Subcutaneous preadipocyte (primary cell): ENCODE results near the gene OTOP3. TPM values are rescaled to one million over a fixed set of nuclear protein-coding genes. Genes with fewer than 3 reads are reported as not detected.

Source experiments
- total RNA-seq: library from RNA; depleted of rRNA; stranded (reverse); fragments of >200 nt; gene quantifications from 2 replicates; pipeline ENCODE4 v1.2.3, GENCODE V29; 2012

The OTOP3 gene, protein sequence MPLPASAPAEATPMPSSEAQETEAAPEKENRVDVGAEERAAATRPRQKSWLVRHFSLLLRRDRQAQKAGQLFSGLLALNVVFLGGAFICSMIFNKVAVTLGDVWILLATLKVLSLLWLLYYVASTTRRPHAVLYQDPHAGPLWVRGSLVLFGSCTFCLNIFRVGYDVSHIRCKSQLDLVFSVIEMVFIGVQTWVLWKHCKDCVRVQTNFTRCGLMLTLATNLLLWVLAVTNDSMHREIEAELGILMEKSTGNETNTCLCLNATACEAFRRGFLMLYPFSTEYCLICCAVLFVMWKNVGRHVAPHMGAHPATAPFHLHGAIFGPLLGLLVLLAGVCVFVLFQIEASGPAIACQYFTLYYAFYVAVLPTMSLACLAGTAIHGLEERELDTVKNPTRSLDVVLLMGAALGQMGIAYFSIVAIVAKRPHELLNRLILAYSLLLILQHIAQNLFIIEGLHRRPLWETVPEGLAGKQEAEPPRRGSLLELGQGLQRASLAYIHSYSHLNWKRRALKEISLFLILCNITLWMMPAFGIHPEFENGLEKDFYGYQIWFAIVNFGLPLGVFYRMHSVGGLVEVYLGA
- total RNA-seq: not detected in 2 replicates

DNA sequence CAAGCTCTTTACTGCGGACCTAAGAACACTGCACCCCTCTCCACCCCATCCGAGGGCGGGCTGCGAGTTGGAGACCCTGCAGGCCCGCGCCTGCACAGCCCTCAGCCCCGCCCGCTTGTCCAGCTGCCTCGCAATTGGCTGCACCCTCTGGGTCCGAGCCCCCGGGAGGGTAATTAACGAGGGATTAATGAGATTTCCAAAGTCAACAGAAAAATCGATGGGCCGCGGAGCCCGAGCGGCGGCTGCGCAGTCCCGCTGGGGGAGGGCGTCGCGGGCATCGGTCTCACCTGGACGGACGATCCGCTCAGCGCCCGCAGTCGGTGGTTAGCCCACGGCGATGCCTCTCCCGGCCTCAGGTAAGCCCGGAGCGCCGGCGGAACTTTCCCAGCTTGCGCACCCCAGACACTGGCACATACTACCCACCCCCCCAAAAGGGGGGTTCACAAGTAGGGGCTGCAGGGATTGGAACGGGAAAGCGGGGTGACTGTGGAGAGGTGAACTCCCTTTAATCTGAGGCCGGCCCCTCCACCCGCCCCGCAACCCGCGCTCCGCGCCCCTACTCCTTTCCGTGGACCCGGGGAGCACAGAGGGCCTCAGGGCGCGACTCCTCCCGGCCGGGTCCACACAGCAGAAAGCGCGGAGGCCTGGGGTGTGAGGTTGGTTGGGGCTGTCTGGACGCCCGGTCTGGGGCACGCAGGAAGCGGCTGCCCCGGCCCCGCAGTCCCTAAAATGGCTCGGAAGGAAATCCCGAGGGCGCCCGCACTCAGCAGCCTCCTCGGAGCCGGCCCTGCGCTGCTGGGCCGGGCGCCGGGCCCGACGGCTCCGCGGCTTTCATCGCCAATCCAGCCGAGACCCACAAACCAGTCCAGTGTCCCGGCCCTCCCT is at the start of gene OTOP3:
Gene OTOP3, plus strand, starts transcription at position 314 of the 885 bp plus-strand sequence. Its CDS starts 24 bp downstream, at position 338.

DNA sequence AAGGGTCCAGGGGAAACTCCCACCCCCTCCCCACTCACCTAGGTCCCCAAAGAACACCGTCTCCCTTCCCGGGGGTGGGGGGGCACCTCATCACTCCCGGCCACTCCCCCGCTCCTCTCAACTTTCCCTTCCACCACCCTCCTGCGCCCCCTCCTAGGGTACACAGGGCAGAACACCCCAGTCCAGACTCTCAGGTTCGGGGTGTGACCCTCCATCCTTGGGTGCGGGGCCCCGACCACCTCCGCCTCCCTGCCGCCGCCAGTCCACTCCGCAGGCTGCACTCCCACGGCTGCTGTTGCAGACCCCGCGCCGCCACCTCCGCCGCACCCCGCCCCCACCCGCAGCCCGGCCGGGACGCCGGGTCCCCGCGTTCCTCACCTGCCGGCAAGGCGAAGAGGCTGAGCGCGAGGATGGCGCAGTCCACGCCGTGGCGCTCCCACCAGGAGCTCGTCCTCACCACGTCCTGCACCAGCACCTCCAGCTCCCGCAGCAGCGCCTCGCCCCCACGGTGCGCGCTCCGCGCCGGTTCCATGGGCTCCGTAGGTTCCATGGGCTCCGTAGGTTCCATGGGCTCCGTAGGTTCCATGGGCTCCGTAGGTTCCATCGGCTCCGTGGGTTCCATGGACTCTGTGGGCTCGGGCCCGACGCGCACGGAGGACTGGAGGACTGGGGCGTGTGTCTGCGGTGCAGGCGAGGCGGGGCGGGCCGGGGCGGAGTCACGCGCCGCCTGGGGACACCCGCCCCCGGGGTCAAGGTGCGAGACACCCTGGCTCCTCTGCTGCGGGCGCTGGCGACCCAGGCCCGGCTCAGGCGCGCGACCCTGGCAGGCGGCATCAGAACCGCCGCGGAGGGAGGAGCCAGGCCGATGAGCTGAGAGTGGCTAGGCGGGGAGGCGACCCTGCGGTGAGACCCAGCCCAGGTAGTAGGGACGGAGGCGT is 42.5 kb upstream of the OTOP3 start, which contains the start of gene FADS6:
Gene FADS6, minus strand, starts transcription at position 660 of the 938 bp plus-strand sequence. Its CDS starts 38 bp downstream, at position 622.

GRCh38 chr17:74922694-74923537 is 12.8 kb upstream of the OTOP3 start, which contains the start of gene USH1G:
TSS of gene USH1G (minus strand) at chr17:74923255. CDS start at chr17:74923073, 182 bp downstream.

DNA sequence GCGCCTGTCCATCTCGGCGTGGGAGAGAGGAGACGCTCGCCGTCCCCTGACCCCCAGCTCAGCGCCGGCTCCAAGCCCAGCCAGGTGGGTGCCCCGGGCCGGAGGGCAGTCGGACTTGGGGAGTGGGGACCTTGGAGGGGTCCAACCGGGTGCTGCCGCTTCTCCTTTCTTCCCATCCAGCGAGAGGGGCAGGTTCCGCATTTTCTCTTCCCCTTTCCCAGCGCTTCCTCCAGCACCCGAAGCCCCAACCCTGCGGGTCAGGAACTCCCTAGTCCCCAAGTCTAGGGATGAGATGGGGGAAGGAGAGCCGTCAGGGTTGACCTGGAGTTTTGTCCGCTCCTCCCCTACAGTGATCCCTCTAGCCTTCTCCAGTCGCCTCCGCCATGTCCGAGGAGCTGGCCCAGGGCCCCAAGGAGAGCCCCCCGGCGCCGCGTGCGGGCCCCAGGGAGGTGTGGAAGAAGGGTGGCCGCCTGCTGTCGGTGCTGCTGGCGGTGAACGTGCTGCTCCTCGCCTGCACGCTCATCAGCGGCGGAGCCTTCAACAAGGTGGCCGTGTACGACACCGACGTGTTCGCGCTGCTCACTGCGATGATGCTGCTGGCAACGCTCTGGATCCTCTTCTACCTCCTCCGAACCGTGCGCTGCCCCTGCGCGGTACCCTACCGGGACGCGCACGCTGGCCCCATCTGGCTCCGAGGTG is 11.3 kb upstream of the OTOP3 start, which contains the start of gene OTOP2:
Gene OTOP2, plus strand, starts transcription at position 24 of the 699 bp plus-strand sequence. Its CDS starts 360 bp downstream, at position 384.

GRCh38 chr17:74972107-74972972 is 36.6 kb downstream of the OTOP3 start, which contains the start of gene HID1:
TSS of gene HID1 (minus strand) at chr17:74972759. CDS start at chr17:74972656, 103 bp downstream.

GRCh38 chr17:74987418-74987908 is 51.8 kb downstream of the OTOP3 start, which contains the start of gene CDR2L:
TSS of gene CDR2L (plus strand) at chr17:74987632. CDS start at chr17:74988044, 412 bp downstream.

Other genes with a start within 250 kb of the OTOP3 start
- gene CD300LF, start 223.0 kb upstream of the OTOP3 start, total RNA-seq: not detected in 2 replicates
- under 0.01 and 0.20 TPM in 2 replicates for gene RAB37, start 198.6 kb upstream of the OTOP3 start, total RNA-seq
- 12.1 and 22.7 TPM in 2 replicates for gene NHERF1, start 187.3 kb upstream of the OTOP3 start, total RNA-seq
- 22.4 and 26.4 TPM in 2 replicates for gene NAT9, start 159.6 kb upstream of the OTOP3 start, total RNA-seq
- under 0.01 TPM in 1 of 2 replicates, not detected in the other for gene GRIN2C, start 76.0 kb upstream of the OTOP3 start, total RNA-seq
- gene FDXR, start 62.9 kb upstream of the OTOP3 start, total RNA-seq: 24.8 and 27.2 TPM in 2 replicates
- not detected in 2 replicates for gene FADS6, start 42.3 kb upstream of the OTOP3 start, total RNA-seq
- not detected in 2 replicates for gene USH1G, start 12.6 kb upstream of the OTOP3 start, total RNA-seq
- not detected in 2 replicates for gene OTOP2, start 11.6 kb upstream of the OTOP3 start, total RNA-seq
- gene HID1, start 36.9 kb downstream of the OTOP3 start, total RNA-seq: not detected in 2 replicates
- gene CDR2L, start 51.7 kb downstream of the OTOP3 start, total RNA-seq: 15.1 and 15.8 TPM in 2 replicates
- gene MRPL58, start 76.8 kb downstream of the OTOP3 start, total RNA-seq: 28.9 and 33.8 TPM in 2 replicates
- gene ATP5PD, start 111.1 kb downstream of the OTOP3 start, total RNA-seq: 234 and 356 TPM in 2 replicates
- gene KCTD2, start 111.3 kb downstream of the OTOP3 start, total RNA-seq: 14.0 and 16.0 TPM in 2 replicates
- 6.8 and 8.1 TPM in 2 replicates for gene SLC16A5, start 152.1 kb downstream of the OTOP3 start, total RNA-seq
- gene ARMC7, start 174.1 kb downstream of the OTOP3 start, total RNA-seq: 2.9 and 3.7 TPM in 2 replicates
- 56.7 and 60.6 TPM in 2 replicates for gene NT5C, start 195.8 kb downstream of the OTOP3 start, total RNA-seq
- gene JPT1, start 218.6 kb downstream of the OTOP3 start, total RNA-seq: 139 and 140 TPM in 2 replicates
- 90.4 and 105 TPM in 2 replicates for gene SUMO2, start 247.1 kb downstream of the OTOP3 start, total RNA-seq